GM12874 (cell line): ENCODE results near the gene DRC1.

Source experiments
- TF ChIP-seq, protein P1 (sequence below): IDR thresholded peaks from 2 replicates; pipeline ENCODE4 v1.5.1; 2011; ENCODE audit warnings: low read depth, mild to moderate bottlenecking, control low read depth, low read length, moderate library complexity; ENCODE audit not compliant: insufficient read depth

The DRC1 gene

DNA sequence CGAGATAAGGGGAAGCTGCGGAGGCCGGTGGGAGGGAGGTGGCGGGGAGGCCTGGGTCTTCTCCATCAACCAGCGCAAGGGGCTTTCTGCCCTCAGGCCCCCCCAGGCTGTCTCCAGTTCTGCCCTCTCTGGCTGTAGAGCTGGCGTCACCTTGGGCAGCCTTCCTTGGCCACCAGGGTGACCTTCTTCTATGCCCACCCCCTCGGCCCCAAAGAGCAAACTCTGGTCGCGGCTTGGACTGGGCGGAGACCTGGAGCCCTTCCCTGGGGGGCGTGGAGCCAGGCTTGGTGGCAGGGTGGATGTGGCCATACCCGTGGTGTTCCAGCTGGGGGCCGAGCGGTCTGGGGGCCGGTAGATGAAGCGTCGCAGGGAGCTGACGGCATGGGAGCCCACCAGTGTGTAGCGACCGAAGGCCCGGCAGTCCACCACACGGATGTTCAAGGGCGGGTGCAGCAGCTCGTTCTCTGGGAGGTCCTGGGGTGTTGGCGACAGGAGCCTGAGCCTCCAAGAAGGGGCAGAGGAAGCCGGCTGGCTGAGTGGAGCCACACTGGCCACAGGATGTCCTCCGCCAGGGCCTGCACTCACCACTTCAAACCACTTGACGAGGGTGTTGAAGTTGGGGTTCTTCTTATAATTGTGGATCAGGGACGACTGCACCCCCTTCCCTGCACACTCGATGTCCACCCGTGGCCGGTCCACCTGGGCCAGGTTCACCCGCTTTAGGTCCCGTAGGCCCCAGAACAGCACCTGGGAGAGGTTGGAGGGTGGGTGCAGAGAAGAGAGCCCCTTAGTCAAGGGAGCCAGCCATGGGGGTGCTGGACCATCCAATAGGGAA is 71.3 kb downstream of the DRC1 start:
- TF ChIP-seq, protein P1, sequence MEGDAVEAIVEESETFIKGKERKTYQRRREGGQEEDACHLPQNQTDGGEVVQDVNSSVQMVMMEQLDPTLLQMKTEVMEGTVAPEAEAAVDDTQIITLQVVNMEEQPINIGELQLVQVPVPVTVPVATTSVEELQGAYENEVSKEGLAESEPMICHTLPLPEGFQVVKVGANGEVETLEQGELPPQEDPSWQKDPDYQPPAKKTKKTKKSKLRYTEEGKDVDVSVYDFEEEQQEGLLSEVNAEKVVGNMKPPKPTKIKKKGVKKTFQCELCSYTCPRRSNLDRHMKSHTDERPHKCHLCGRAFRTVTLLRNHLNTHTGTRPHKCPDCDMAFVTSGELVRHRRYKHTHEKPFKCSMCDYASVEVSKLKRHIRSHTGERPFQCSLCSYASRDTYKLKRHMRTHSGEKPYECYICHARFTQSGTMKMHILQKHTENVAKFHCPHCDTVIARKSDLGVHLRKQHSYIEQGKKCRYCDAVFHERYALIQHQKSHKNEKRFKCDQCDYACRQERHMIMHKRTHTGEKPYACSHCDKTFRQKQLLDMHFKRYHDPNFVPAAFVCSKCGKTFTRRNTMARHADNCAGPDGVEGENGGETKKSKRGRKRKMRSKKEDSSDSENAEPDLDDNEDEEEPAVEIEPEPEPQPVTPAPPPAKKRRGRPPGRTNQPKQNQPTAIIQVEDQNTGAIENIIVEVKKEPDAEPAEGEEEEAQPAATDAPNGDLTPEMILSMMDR, result no peak

DNA sequence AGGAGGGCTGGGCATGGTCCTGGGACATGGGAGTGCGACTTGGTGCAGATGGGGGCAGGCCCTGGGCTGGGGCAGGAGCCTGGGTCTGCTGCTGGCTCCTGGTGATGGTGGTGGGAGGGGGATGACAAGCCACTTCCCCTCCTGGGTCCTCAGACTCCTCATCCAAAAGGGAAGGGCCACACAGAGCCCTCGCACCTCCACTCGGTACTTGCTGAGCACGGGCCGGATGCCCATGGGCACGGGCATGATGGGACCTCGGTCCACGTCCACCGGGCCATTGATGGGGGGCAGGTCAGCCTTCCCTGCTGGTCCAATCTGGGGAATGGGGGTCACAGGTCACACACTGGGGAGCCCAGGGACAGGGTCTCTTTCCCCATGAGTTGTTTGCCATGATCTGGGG is 72.1 kb downstream of the DRC1 start:
- TF ChIP-seq, protein P1, result no peak

DNA sequence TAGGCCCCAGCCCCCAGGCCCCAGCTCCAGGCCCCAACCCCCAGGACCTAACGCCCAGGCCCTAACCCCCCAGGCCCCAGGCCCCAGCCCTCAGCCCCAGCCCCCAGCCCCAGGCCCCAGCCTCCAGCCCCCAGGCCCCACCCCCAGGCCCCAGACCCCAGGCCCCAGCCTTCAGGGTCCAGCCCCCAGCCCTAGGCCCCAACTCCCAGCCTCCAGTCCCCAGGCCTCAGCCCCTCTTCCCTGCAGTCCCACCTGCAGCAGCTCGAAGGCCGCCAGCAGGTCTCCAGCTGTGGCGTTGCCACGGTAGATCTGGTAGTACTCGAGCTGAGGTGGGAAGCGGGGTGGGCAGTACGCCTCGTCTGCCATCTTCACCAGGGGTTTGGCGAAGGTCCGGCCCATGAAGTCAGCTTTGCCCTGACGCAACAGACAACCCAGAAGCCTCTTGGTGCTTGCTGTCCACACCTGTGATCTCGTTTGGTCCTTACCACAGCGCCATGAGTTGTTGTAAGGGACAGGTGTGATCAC is 72.6 kb downstream of the DRC1 start:
- TF ChIP-seq, protein P1, result no peak

DNA sequence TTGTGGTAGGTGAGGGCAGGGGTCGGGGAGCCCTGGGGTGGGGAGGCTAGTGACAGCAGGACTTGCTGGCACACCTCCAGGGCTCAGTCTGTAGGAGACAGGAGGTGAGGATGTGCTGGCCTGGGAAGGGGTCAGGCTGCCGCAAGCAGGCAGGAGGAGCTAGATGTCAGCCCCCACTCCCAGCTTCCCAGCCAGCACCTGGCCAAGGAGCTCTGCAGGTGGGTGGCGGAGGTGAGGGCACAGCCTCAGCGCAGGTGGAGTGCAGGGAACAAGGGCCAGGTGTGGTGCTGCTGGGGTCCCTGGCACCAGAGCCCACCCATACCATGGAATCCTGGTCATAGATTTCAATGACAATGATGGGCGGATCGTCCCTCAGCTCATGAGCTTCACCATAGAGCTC is 73.3 kb downstream of the DRC1 start:
- TF ChIP-seq, protein P1, result no peak

DNA sequence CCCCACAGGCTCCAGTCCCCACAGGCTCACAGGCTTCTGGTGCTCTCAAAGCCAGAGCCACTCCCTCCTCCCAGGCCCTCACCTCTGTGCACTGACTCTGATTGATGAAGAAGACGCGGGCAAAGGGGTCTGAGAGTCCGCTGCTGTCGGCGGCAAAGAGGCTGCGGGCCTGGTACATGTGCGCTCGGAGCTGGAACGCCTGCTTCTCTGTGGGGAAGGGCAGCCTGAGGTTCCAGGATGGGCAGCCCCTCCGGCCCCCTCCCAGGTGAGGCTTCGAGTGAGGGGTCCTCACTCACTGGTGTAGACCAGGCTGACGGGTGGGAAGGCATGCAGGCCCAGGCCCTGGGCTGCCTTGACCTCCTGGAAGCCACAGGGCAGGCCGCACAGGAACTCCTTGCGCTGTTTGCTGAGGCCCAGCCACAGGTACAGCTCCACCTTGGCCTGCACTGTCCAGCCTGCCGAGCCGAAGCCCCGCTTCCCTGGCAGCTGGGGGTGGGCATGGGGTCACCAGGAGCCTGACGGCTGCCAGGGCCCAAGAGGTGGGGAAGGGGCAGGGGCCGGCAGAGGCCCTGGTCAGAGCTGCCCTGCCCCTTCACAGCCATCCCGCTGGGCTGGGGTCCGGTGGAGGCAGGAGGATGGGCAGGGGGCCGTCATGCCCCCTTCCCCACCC is 74.2 kb downstream of the DRC1 start:
- TF ChIP-seq, protein P1, result no peak

DNA sequence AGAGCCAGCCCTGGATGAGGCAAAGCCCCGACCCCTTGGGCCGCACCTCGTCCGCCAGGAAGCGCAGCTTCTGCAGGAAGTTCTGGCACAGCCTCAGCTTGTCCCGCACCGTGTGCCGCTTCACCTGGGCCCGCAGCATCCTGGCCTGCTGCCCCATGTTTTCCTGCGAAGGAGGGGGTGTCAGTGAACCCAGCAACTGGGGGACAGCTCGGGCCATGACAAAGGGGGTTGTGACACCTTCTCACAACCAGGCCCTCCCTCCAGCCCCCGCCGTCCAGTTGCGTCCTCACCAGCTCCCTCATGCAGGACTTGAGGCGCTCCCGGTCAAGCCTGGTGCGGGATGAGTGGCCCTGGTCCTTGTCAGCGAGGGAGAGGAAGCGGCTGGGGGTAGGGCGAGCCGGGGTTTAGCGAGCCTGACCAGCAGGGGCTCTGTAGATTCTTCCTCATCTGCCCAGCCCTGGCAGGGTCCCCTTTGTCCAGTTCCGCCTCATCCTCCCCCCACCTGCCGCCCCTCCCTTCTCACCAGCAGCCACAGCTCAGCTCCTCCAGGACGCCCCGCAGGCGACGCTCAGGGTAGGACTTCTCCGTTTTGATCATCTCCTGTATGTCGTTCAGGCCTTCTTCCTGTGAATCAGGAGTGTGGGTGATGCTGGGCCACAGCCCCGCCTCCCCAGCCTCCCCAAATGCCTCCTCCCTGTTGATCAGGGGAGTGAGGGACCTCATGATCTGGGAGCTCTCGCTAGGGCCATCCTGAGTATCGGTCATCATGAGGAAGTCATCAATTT is 75.6 kb downstream of the DRC1 start:
- TF ChIP-seq, protein P1, result no peak

DNA sequence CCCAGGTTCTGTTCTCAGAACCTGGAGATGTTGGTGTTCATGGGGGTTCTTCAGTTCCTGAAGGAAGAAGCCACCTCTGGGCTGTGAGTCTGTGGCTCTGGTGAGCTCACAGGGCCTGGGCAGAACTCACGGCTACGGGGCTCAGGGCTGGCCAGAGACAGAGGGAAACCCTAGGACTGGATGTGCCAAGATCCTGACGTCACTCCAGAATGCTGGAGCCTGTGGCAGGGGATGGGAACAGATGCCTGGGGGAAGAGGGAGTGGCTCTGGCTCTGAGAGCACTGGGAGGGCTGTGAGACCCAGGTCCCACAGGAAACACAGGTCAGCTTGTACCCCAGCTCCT is 76.2 kb downstream of the DRC1 start, which contains the start of gene OTOF:
TSS of gene OTOF (minus strand) at position 214 of the 343 bp plus-strand sequence.
- TF ChIP-seq, protein P1, result no peak
